Stimulated activated CD4-positive, alpha-beta T cell treated with anti-CD3 and anti-CD28 coated beads, Interleukin-15, amount 100 ng/mL, for 48 hours (primary cell): ENCODE data around the gene POU2AF3.

Experiments
- DNase-seq, 2 donors: peaks; one replicate each; pipeline ENCODE4 v3.0.0-alpha.2; 2020; ENCODE audit warnings: low read depth in 2 of 2

POU2AF3 gene

DNA sequence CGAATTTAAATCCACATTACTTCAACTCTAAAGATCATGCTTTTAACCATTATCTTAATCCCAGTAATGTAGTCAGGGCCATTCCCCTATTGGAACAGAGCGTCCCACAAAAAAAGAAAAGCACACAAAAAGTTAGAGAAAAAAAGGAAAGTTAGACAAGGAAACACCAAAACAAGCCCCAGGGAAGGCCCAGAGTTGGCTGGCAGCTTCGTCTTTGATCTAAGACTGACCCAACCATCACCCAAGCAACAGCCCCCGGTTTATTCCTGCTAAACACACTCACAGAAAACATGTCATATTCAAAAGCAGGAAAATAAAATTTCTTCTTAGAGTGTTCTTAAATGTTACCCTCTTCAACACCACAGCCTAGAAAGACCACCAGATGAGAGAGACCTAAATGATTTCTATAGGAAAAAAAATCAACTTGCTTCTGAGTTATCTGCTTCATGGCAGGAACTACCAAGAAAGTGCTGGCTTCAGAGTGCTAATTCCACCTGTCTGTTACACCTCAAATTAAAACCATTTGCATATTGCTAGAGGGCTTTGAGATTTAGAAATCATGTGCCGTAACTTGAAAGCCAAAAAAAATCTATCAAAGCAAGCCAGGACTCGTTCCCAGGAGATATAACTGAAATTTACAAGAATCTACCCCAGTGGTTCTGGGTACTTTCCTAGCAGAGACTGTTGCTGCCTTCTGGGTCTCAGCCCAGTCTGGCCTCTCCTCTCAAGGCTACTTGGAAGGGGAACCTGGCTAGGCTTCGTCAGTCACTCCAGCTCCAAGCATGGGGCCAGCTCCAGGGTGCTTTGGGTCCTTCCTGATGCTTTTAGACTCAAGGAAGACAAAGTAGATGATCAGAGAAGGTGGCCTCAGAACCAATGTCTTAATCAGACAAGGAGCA lies 31.2 kb downstream of the POU2AF3 start:
- no peak for DNase-seq

DNA sequence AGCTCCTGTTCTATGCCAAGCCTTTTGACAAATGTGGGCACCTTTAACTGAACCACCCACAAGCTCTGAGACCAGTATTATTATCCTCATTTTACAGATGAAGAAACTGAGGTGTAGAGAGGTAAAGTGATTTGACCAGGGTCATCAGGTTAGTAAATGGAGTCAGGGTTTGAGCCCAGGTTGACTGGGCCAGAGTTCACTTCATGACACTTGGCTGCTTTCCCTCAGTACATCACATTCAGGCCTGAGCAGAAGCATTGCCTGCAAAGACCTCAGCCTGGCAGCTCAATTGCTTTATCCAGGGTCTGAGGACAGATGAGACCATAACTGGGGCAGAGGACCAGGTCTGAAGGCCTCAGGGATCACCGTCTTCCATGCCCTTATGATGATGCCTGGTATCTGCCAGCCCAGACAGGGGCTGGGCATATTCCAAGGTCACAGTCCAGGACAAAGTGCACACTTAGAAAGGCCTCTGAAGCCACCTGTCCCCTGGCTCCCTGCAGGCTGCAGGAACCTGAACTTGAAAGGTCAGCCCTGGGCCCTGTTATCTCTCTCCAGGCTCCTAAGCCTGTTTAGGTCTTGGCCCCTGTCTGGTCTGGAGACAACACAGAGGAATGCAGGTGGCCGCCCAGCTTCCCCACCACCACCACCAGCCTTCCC lies 32.0 kb downstream of the POU2AF3 start:
- no peak for DNase-seq

DNA sequence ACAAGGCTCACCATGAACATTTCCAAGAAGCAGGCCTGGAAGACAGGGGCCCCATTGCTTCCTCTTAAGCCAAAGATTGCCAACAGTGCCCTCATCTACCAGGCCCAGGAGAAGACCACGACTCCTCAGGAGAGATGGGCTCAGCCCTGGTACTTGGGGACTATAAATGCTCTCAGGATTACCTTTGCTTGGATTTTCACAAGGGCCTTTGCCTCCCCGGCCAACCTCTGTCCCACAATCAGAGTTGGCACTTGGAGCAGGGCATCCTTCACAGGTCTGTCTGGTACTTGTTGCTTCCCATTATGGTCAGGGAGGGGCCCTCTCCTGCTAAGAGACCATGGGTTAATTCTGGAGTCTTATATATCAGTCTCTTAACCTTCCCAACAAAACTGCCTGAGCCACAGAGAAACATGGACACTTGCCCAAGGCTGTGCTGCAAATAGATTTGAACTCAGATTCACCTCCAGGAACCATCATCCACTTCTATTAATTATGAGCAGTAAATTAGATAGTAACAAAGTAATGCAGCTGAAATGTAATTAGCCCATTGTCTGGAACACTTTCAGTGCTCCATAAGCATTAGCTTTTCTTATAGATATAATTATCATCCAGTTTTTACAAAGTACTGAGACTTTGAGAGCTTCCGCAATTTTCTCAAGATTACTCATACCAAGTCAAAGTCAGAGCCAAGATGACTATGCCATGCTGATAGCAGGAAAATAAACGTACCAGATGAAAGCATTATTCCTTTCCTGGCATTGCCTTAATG lies 33.5 kb downstream of the POU2AF3 start:
- DNase-seq, result no peak

DNA sequence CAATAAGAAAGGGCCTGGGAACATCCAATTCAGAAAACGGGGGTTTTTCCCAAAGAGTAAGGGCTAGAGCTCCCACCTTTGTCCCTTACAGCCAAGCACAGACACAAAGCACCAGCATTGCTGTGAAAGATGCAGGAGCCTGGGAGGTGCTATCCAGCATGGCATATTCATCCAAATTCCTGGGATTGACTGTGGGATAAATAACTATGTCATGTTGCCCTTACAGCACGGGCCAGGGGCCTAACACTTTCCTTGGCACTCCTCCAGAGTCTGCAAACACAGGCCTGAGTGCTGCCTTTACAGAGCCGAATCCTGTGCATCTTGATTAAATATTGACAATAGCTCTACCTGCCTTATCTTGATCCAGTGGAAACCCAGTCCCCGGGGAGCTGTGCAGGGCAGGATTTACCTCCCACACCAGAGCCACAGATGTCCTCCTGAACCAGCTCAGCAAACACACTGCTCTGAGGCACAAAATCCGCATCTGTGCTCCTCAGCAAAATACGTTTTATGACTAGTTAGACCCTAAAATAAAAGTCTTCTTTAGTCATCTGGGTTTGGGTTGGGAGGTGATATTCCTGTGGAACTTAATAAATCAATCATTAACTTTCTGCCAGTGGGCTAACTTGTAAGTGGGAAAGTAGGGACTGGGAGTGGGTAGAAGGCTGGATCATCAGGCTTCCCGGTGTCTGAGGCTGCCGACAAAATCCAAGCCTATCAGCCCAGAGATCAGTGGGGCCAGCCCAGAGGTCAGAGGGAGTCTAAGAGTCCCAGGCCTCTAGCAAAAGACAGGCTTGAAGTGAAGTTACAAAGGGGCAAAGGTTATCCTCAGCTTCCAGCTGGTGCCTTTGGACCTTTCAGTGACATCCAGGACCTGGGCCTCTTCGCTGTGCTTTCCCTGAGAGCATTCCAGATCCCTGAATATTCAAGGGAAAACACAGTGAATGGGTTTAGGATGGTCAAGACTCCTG lies 36.5 kb downstream of the POU2AF3 start:
- DNase-seq, result no peak

DNA sequence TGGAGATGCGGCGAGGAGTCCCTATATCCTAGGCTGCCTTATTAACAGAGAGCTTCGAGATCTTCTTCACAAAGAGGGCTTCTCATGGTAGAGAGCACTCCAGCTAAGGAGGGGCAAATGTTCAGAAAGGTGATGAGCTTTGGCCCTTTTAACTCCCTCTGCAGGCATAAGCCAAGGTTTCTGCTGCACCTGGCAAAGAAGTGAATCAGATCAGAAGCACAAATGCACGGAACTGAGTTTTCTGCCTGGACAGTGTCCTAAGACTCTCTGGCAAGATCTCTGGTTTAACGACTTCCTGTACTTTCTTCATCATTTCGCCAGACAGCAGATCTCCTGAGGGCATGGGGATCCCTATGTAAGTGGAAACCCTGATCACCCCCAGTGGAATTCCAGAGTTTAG lies 37.2 kb downstream of the POU2AF3 start:
- no peak for DNase-seq

DNA sequence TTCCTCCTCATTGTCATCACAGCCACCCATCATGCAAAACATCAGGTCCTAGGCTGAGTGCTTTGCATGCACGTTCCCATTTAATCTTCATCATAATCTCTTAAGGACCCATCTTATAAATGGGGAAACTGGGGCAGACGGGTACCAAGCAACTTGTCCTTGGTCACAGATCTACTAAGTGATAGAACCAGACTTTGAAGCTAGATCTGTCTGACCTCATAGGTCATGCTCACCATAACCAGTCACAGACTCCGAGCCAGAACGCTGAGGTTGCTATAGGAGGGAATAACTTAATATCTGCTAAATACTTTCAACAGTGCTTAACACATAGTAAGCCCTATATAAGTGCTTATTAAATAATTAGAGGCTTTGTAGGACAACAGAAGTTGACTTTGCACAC lies 37.7 kb downstream of the POU2AF3 start:
- DNase-seq, result no peak

DNA sequence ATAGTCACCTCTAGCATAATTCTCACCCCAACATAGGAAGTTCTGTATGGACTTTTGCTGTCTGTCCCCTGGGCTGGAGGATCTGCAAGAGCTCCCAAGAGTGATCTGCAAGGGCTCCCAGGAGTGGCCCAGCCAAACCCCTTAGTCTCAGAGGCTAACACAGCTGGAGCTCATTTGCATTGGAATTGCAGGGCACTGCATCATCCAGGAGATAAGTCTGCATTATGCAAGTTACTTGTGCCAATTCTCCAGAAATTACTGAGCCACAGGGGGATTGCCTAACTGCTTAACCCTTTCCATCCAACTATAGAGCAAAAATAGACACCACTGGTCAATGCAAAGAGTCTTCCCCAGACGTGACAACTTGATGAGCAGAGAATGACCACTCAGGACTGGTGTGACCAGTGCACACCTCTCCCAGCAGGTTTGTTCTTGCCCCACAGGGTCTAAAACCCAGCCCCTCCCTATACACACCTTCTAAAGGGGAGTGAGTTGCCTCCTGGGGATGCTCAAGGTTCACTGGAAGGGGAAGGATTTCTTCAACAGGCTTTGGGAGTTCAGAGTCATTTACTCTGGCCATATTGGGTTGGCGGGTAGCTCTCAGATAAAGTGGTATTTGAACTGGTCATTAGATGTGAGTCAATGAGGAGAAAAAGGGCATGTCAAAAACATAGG lies 38.4 kb downstream of the POU2AF3 start:
- DNase-seq, result no peak

DNA sequence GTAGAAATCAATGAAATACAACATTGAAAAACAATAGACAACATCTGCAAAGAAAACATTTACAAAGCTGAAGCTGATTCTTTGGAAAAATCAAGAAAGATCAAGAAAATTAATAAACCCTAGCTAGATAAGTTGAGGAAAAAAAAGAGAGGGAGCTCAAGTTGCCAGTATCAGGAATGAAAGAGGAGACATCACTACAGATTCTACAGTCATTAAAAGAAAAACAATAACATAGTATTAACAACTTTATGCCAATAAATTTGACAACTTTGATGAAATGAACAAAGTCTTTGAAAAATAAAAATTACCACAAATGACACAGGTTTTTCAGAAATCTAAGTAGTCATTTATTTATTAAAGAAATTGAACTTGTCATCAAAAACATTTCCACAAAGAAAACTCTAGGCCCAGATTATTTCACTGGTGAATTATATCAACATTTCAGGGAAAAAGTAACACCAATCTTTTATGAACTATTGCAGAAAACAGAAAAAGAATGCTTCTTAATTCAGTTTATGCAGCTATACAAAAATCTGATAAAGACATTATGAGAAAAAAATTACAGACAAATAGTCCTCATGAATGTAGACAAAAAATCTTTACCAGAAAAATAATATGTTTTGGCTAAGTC lies 41.5 kb downstream of the POU2AF3 start:
- DNase-seq, result no peak

DNA sequence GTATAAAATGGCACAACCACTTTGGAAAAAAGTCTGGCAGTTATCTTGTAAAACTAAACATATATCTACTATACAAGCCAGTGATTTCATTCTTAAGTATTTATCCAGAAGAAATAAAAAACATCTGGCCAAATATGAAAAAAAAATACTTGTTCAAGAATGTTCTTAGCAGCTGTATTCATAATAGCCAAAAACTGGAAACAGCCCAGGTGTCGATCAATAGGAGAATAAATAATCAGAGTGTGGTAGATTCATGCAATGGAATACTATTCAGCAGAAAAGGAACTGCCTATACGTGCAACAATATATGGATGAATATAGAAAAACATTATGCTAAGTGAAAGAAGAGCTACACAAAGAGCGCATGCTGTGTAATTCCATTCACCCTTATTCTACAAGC lies 44.0 kb downstream of the POU2AF3 start:
- DNase-seq, result no peak

DNA sequence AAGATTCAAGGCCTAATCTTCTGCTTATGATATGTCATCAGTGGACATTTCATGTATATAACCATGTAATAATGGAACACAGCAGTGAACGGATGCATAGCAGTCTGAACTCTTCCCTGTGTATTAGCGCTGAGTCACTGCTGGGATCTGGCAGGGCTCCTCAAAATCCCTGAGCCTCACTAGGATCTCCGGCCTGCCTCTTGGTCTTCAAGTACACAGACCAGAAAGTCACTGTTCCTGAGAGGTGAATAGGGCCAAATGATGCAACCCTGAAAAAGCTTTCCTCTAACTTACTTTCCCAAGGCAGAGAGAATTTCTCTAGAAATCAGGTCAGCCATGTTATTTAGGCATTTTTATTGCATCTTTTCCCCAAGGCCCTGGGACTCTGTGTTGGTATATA lies 45.7 kb downstream of the POU2AF3 start:
- DNase-seq, result no peak

DNA sequence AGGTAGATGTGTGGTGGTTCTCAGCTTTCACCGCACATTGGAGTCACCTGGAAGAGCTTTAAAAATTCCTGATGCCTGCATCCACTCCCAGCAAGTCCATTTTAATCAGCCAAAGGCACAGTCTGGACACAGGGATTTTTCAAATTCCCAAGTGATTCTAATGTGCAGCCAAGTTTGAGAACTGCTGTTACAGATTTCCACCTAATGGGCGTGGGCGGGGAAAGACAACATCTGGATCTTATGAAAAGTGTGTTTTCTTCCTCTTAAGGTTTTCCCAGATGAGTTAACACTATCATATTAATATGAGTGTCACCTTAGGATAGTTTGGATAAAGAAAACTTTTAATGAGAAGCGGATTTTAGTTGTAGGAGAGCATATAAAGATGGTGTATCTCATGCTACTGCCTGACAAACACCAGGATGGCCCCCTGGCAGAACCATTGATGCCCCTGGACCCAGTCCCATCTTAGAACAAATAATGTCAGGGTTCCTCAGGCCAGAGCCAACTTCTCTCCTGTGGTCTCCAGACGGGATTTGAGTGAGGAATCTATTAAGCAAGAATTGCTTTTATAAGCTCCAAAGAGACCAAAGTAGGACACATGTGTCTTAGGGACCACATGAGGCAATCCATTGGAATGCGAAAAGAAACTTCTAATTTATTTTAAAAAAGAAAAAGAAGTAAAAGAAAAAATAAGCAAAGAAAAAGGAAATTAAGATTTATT lies 48.8 kb downstream of the POU2AF3 start:
- DNase-seq, result no peak

DNA sequence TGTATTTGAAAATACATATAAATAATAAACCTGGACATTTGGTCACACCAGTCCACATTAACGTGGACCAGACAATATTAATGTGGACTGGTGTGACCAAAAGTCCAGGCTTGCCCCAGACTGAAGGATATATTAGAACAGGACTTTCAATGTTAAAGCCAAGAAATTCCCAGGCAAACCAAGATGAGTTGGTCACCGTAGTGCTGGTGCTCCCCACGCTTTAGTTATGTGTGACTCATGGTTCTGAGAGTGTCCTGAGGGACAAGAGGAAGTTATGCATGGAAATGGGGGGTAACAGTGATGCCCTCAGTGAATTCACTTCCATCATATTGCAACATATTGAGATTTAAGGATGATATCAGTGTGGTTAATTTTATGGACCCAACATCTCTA lies 49.4 kb downstream of the POU2AF3 start:
- no peak for DNase-seq

DNA sequence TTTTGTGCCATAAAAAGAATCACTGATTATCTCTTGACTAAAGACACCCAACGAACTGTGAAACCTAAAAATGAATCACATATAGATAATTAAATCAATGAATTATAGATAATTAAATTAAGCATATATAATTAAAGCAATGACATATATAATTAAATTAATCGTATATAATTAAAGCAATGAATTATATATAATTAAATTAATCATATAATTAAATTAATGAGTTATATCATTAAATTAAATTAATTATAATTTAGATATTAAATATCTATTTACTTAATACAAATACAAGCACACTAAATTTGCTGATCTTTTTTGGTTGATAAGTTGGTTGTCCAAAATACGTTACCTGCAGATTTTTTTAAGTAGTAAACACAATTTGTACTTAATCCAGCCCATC lies 49.8 kb downstream of the POU2AF3 start:
- no peak for DNase-seq

DNA sequence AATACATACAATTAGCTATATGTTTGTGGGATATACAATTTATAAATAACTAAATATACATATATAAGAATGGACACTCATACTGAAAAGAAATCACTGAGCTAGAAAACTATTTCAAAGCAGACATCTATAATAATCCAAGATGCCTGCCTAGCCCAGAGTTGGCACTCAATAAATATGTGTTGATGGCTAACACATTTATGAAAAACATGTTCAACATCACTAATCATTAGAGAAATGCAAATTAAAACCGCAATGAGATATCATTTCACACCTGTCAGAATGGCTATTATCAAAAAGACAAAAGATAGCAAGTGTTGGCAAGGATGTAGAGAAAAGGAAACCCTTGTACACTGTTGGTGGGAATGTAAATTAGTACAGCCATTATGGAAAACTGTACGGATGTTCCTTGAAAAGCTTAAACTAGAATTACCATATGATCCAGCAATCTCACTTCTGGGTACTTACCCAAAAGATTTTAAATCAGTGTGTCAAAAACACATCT lies 50.9 kb downstream of the POU2AF3 start:
- no peak for DNase-seq

DNA sequence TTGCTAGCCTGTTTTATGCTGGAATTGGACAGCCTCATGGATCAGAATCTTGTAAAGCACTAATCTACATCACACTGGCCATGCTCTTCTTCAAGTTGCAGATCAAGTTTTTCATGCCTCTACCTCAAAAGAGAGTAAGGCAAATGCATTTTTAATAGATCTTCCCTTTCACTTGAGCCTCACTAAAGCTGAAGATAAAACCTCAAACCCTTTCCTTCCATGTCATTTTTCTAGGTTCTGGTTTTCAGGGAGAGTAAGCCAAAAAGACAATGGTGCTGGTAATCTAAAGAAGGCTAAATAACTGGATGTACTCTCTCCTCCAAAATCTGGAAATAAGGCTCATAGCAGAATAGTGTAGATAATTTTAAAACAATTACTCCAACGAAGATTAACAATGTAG lies 52.5 kb downstream of the POU2AF3 start:
- DNase-seq, result no peak

DNA sequence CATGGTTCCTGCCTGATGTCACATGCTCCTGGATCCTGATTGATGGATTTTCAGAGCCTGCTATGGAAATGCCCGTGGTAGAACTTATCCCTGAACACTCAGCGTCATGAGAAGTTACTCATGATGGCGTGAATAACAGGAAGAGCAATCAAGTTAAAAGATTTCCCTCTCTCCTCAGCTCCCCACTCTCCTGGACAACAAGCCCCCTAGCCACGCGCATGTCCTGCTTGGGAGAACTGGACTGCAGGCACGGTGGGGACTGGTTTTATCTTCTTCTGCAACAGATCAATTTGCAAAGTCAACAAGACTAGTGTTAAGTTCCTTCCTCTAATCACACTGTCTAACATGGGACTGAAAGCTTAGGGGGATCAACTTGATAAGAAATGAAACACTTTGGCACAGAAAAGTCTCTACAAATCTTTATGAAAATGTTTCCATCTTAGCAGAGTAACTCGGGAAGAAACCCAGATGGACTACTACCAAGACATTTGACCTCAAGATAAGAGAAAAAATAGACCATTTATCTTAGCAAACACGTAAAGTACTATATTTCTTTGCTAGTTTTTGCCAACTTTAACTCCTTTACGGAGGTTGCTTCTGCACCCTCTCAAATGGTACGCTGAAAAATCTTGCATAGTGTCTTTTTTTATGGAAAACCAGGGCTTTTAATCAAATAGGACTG lies 53.2 kb downstream of the POU2AF3 start:
- DNase-seq, result no peak

DNA sequence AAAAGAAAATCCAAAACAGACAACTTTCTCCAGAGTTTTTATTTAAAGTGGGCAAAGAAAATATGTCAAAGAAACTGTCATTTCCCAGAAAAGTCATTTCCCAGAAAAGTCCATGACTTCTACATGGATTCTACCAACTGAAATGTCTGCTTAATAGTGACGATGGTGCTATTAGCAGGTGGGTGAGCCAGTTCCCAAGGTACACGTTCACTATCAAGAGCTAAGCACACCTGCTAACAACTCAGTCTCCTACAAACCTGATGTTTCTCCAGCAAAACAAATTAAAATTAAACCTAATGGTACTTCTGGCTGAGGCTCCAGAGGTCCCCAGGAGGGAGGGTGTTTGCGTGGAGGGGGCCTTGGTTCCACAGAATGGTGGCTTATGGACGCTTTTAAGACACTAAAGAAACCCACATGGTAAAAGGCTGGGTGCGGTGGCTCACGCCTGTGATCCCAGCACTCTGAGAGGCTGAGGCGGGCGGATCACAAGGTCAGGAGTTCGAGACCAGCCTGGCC lies 53.9 kb downstream of the POU2AF3 start:
- no peak for DNase-seq

DNA sequence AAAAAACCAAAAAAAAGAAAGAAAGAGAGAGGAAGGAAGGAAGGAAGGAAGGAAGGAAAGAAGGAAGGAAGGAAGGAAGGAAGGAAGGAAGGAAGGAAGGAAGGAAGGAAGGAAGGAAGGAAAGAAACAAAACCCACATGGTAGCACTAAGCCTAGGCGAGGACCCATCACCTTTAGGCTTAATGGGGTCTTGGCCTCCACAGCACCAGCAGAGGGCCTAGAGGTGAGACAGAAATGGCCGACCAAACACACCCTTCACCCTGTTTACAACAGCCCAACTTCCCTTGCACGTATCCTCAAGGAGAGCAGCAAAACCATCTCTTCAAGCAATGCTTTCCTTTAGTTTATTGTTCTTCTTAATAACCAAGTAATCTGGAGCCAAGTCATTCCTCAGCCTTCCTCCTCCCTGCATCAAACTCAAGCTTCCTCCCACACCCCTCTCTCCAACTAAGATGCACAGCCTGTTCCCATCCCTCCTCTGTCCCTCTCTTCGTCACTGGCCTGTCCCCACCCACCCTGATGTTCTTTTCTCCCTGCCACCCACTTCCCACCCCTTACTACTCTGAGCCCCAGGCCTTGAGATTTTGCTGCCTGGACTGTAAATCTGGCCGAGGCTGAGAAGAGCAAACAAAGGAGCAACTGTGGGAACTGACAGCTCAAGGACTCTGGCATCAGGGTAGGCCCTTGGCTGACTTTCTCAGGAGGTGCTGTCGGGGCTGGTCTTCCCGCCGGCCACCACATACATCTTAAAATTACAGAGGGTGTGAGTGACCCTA lies 54.8 kb downstream of the POU2AF3 start:
- DNase-seq, result no peak
